Measurements from ENCODE around the gene SLC39A2.

- no peak for TF ChIP-seq CTCF (IDR thresholded peaks at IDR 0.05; ENCODE audit: poor library complexity)
- TF ChIP-seq EZH2 (IDR thresholded peaks at IDR 0.05; ENCODE audit: borderline replicate concordance), result no peak
- TF ChIP-seq EZH2phosphoT487 (IDR thresholded peaks at IDR 0.05; ENCODE audit: low read depth, severe bottlenecking, unreplicated experiment), result no peak
Observed at GRCh38 chr14:21011136-21011535, 12.0 kb downstream of the SLC39A2 start.
